Measurements from ENCODE around the gene ZNF283. TPM values are rescaled to one million over a fixed set of nuclear protein-coding genes. Genes with fewer than 3 reads are reported as not detected.

Gene ZNF283
- total and polyA plus RNA-seq, 4 donors: 1.6 to 34.2 (median 4.3) TPM

GRCh38 chr19:43797556-43797955 is 29.6 kb upstream of the ZNF283 start:
- DNase-seq: no peak

GRCh38 chr19:43798026-43798545 is 29.0 kb upstream of the ZNF283 start:
- H3K27me3 ChIP-seq (ENCODE audit: control insufficient read depth in 3 of 3, insufficient read depth in 3 of 3, low read length in 2 of 3): peaks cover 0 to 21% (median 3%) of the 10 kb centered on the region in 3 donors
- no peak for TF ChIP-seq CTCF (IDR thresholded peaks at IDR 0.05; ENCODE audit: control extremely low read depth, extremely low read depth)
- H3K4me3 ChIP-seq: peak overlapping the region; percentile 47
- H3K36me3 ChIP-seq (ENCODE audit: control insufficient read depth in 4 of 4, insufficient read depth in 4 of 4, low read length in 4 of 4): no peaks in the 10 kb centered on the region
- no peak for ATAC-seq (ENCODE audit: insufficient read depth, low FRiP score)
- no peak overlapping the region for H3K9ac ChIP-seq (ENCODE audit: insufficient read depth in 1 of 2, low read length in 2 of 2)
- DNase-seq: no peak
- no peak overlapping the region for H3K27ac ChIP-seq (ENCODE audit: low read depth in 1 of 2, low read length in 1 of 2)
- WGBS, 2 donors: 41 to 47% methylated on average over 5 of the region's 5 CpGs
- H3K9me3 ChIP-seq (ENCODE audit: control insufficient read depth in 4 of 4, insufficient read depth in 3 of 4, low read length in 3 of 4): peaks cover 0 to 1% (median 0%) of the 10 kb centered on the region in 4 donors
- H3K4me1 ChIP-seq (ENCODE audit: control insufficient read depth in 5 of 5, insufficient read depth in 5 of 5, low read length in 5 of 5): peaks cover 0 to 10% (median 0%) of the 10 kb centered on the region in 5 donors

More at GRCh38 chr19:43797556-43797955, 29.6 kb upstream of the ZNF283 start:
- no peak overlapping the region for H3K9ac ChIP-seq (ENCODE audit: insufficient read depth in 1 of 2, low read length in 2 of 2)
- no peak for TF ChIP-seq CTCF (IDR thresholded peaks at IDR 0.05; ENCODE audit: control extremely low read depth, extremely low read depth)
- no peak for ATAC-seq (ENCODE audit: insufficient read depth, low FRiP score)
- no peaks in the 10 kb centered on the region for H3K36me3 ChIP-seq (ENCODE audit: control insufficient read depth in 4 of 4, insufficient read depth in 4 of 4, low read length in 4 of 4)
- peaks cover 0 to 21% (median 3%) of the 10 kb centered on the region in 3 donors for H3K27me3 ChIP-seq (ENCODE audit: control insufficient read depth in 3 of 3, insufficient read depth in 3 of 3, low read length in 2 of 3)
- WGBS, 2 donors: 88 to 91% methylated on average over 6 to 7 of the region's 7 CpGs
- no peak overlapping the region for H3K4me3 ChIP-seq
- peaks cover 0 to 10% (median 0%) of the 10 kb centered on the region in 5 donors for H3K4me1 ChIP-seq (ENCODE audit: control insufficient read depth in 5 of 5, insufficient read depth in 5 of 5, low read length in 5 of 5)
- H3K9me3 ChIP-seq (ENCODE audit: control insufficient read depth in 4 of 4, insufficient read depth in 3 of 4, low read length in 3 of 4): peaks cover 0 to 1% (median 0%) of the 10 kb centered on the region in 4 donors
- no peak overlapping the region for H3K27ac ChIP-seq (ENCODE audit: low read depth in 1 of 2, low read length in 1 of 2)

GRCh38 chr19:43798546-43799409 is 28.3 kb upstream of the ZNF283 start:
- WGBS, 2 donors: 17 to 18% methylated on average over 64 to 70 of the region's 70 CpGs
- TF ChIP-seq CTCF (IDR thresholded peaks at IDR 0.05; ENCODE audit: control extremely low read depth, extremely low read depth): no peak
- Histone ChIP-seq H3K27ac (ENCODE audit: low read depth in 1 of 2, low read length in 1 of 2) (no peak overlapping the region), H3K9me3 (ENCODE audit: control insufficient read depth in 4 of 4, insufficient read depth in 3 of 4, low read length in 3 of 4) (peaks cover 0 to 1% (median 0%) of the 10 kb centered on the region in 4 donors), H3K36me3 (ENCODE audit: control insufficient read depth in 4 of 4, insufficient read depth in 4 of 4, low read length in 4 of 4) (no peaks in the 10 kb centered on the region), H3K27me3 (ENCODE audit: control insufficient read depth in 3 of 3, insufficient read depth in 3 of 3, low read length in 2 of 3) (peaks cover 0 to 21% (median 3%) of the 10 kb centered on the region in 3 donors), H3K4me3 (peak overlapping the region; percentile 47), H3K9ac (ENCODE audit: insufficient read depth in 1 of 2, low read length in 2 of 2) (no peak overlapping the region), H3K4me1 (ENCODE audit: control insufficient read depth in 5 of 5, insufficient read depth in 5 of 5, low read length in 5 of 5) (peaks cover 0 to 10% (median 0%) of the 10 kb centered on the region in 5 donors)
- peak; percentile 59 for ATAC-seq (ENCODE audit: insufficient read depth, low FRiP score)
- peak; percentile 7 to 35 (median 35) for DNase-seq

Measured in lung (tissue), 12 donors.